ENCODE results near the gene NCAM1. TPM values are rescaled to one million over a fixed set of nuclear protein-coding genes. Genes with fewer than 3 reads are reported as not detected.
"Not testable (repeated sequence)": the region's sequence is repeated elsewhere in the genome, so short reads cannot be mapped to it uniquely, and the experiment has no call there.

NCAM1 gene
- polyA plus RNA-seq, 2 of the 4 experiments (the other 2 are of a cell fraction), result 0.01 to 0.12 TPM

GRCh38 chr11:113293936-113294335 is 332.7 kb downstream of the NCAM1 start:
- Histone ChIP-seq H3K27ac (no peak overlapping the region), H3K4me1 (no peaks in the 10 kb centered on the region), H3K4me2 (no peak overlapping the region), H3K4me3 (no peak overlapping the region), H3K9me3 (no peaks in the 10 kb centered on the region)
- ATAC-seq (no peak), DNase-seq (ENCODE audit: low read depth in 1 of 2, low spot score in 1 of 2) (no peak), FAIRE-seq (no peak)
- POLR2A ChIA-PET, result no interaction called here
- CTCF ChIA-PET, result interaction anchor here (1.4 kb wide), 1 partner anchor 702 kb away, joined by 3 read pairs; no protein-coding TSS in a partner anchor
- TF ChIP-seq ZSCAN20 (CRISPR knock-in tag; IDR thresholded peaks at IDR 0.05) (no peak), HOXB13 (CRISPR knock-in tag; IDR thresholded peaks at IDR 0.05; ENCODE audit: low read depth) (no peak), FOXS1 (CRISPR knock-in tag; IDR thresholded peaks at IDR 0.05) (no peak), MAX (IDR thresholded peaks at IDR 0.05) (no peak), ELK1 (IDR thresholded peaks at IDR 0.05; ENCODE audit: low read depth, low read length) (no peak), EHF (CRISPR knock-in tag; IDR thresholded peaks at IDR 0.05) (no peak), JUNB (IDR thresholded peaks at IDR 0.05) (no peak), CTCF (IDR thresholded peaks at IDR 0.05) (no peak), PHF8 (IDR thresholded peaks at IDR 0.05; ENCODE audit: borderline replicate concordance, low read depth) (no peak), JUN (IDR thresholded peaks at IDR 0.05) (no peak), BCL3 (IDR thresholded peaks at IDR 0.05) (no peak), FOSL2 (IDR thresholded peaks at IDR 0.05) (no peak), FOSL2 (CRISPR knock-in tag; IDR thresholded peaks at IDR 0.05) (no peak), CBX8 (IDR thresholded peaks at IDR 0.05) (no peak), HOXB5 (CRISPR knock-in tag; IDR thresholded peaks at IDR 0.05) (no peak), ZC3H11A (IDR thresholded peaks at IDR 0.05) (no peak)
- WGBS (ENCODE audit: missing lambda C conversion rate), result 1% methylated on average over 5 of the region's 5 CpGs

GRCh38 chr11:113295993-113296392 is 334.8 kb downstream of the NCAM1 start:
- H3K27ac ChIP-seq, result no peak overlapping the region
- FAIRE-seq, result no peak
- H3K4me1 ChIP-seq, result no peaks in the 10 kb centered on the region
- no peaks in the 10 kb centered on the region for H3K9me3 ChIP-seq
- no peak overlapping the region for H3K4me2 ChIP-seq
- no peak overlapping the region for H3K4me3 ChIP-seq
- POLR2A ChIA-PET, result no interaction called here
- no peak for DNase-seq (ENCODE audit: low read depth in 1 of 2, low spot score in 1 of 2)
- no peak for ATAC-seq
- 36% methylated on average over 7 of the region's 7 CpGs for WGBS (ENCODE audit: missing lambda C conversion rate)
- CTCF ChIA-PET, result interaction anchor here (2.1 kb wide), 1 partner anchor 708 kb away, joined by 7 read pairs; no protein-coding TSS in a partner anchor
- TF ChIP-seq SREBF2 (IDR thresholded peaks at IDR 0.05), result no peak

GRCh38 chr11:113296447-113297205 is 335.4 kb downstream of the NCAM1 start:
- 42% methylated on average over 2 of the region's 2 CpGs for WGBS (ENCODE audit: missing lambda C conversion rate)
- CTCF ChIA-PET, result interaction anchor here (2.1 to 2.3 kb wide), 2 partner anchors 9 to 709 kb away, joined by 6 to 7 read pairs; no protein-coding TSS in a partner anchor
- TF ChIP-seq TFCP2L1 (CRISPR knock-in tag; IDR thresholded peaks at IDR 0.05) (no peak), MAFK (IDR thresholded peaks at IDR 0.05; ENCODE audit: partially characterized antibody) (no peak), ZSCAN20 (CRISPR knock-in tag; IDR thresholded peaks at IDR 0.05) (no peak), HOXB13 (CRISPR knock-in tag; IDR thresholded peaks at IDR 0.05; ENCODE audit: low read depth) (no peak), HES2 (IDR thresholded peaks at IDR 0.05) (no peak), NR3C1 (IDR thresholded peaks at IDR 0.05) (no peak), BHLHE40 (IDR thresholded peaks at IDR 0.05; ENCODE audit: low read depth, low read length) (no peak), CEBPB (IDR thresholded peaks at IDR 0.05) (no peak), KDM1A (IDR thresholded peaks at IDR 0.05; ENCODE audit: low read depth) (no peak), CBX8 (IDR thresholded peaks at IDR 0.05) (no peak), ESRRA (IDR thresholded peaks at IDR 0.05; ENCODE audit: borderline replicate concordance, low read length) (no peak), EP300 (IDR thresholded peaks at IDR 0.05) (no peak), ZNF302 (CRISPR knock-in tag; IDR thresholded peaks at IDR 0.05) (no peak), EHF (CRISPR knock-in tag; IDR thresholded peaks at IDR 0.05) (no peak)
- ATAC-seq (no peak), DNase-seq (ENCODE audit: low read depth in 1 of 2, low spot score in 1 of 2) (no peak), FAIRE-seq (no peak)
- H3K9me3 ChIP-seq, result no peaks in the 10 kb centered on the region
- no peaks in the 10 kb centered on the region for H3K4me1 ChIP-seq
- POLR2A ChIA-PET, result no interaction called here
- no peak overlapping the region for H3K4me2 ChIP-seq
- no peak overlapping the region for H3K27ac ChIP-seq
- H3K4me3 ChIP-seq, result no peak overlapping the region

GRCh38 chr11:113298496-113298895 is 337.3 kb downstream of the NCAM1 start:
- H3K4me2 ChIP-seq; POLR2A ChIA-PET; FAIRE-seq; H3K9me3 ChIP-seq; H3K4me1 ChIP-seq; DNase-seq (ENCODE audit: low read depth in 1 of 2, low spot score in 1 of 2); H3K27ac ChIP-seq; H3K4me3 ChIP-seq; ATAC-seq: not testable (repeated sequence)
- CTCF ChIA-PET, result interaction anchor here (0.7 to 2.3 kb wide), 6 partner anchors 7 to 1018 kb away, joined by 3 to 7 read pairs (median 4); no protein-coding TSS in a partner anchor
- 2% methylated on average over 3 of the region's 3 CpGs for WGBS (ENCODE audit: missing lambda C conversion rate)

All from A549 (cell line).